ENCODE data around the gene LCAT.
A peak's percentile ranks its signal among the peaks of the same experiment; 100 is the strongest.
"Not testable (repeated sequence)": the region's sequence is repeated elsewhere in the genome, so short reads cannot be mapped to it uniquely, and the experiment has no call there.

LCAT gene

GRCh38 chr16:67946966-67947558 is 3.1 kb upstream of the LCAT start:
- no peak for DNase-seq

DNA sequence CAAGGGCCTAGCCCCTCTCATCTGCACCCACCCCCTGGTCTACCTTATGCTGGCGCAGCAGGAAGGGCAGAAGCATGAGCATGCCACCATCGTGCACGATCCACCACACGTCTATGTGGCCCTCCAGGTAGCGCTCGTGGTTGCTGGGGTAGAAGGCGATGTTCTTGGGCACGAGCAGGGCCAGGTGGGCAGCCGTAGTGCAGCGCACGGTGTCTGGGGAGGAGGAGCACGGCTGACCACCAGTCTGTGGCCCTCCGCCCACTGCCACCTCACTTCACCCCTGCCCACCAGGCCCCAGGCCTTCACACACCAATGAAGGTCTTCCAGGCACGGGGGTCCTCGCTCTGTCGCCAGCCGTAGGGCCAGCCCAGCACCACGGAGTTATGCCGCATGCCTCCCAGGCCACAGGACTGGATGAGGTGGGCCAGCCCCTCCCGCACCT is 2.2 kb upstream of the LCAT start:
- no peak for DNase-seq

DNA sequence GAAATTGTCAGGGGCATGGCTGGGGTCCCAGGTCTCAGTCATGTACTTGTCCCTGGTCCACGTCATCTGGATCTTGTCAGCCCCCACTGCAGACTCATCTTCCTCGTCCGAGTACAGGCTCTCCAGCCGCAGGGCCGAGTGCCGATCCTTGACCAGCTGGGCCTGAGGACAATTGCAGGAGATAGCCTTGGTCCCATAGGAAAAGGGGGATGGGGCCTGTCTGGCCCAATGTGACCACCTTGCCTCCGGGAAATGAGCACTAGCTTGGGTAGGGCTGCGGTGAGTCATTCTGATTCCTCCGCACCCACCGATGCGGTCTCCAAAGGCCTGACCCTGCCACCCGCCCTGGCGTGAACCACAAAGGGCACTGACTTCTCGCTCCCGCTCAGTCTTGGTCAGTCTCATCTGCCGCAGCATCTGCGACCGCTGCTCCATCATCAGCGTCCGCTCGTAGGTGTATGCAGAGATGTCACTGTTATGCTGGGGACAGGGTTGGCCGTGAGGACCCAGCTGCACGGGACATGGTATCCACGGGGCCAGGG is 1.5 kb upstream of the LCAT start:
- no peak for DNase-seq

GRCh38 chr16:67944690-67945391 is 921 bp upstream of the LCAT start:
- DNase-seq = no peak

DNA sequence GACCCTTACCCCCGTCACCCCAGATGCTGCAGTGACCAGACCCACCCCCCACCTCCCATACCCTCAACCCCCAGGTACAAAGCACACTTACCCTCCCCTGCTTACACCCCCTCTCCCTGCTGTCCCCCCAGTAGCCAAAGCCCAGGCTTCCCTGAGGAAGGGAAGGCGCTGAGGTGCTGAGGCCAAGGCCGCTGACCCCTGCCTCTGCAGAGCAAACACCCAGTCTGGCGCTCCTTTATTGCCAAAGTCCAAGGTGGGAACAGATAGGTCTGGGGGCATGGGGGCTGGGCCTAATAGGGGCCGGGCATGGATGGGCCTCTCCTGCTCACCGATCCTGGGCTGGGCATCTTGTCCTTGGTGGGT is 683 bp downstream of the LCAT start:
- no peak for DNase-seq

GRCh38 chr16:67942510-67943255 is 1.2 kb downstream of the LCAT start:
- DNase-seq = no peak

DNA sequence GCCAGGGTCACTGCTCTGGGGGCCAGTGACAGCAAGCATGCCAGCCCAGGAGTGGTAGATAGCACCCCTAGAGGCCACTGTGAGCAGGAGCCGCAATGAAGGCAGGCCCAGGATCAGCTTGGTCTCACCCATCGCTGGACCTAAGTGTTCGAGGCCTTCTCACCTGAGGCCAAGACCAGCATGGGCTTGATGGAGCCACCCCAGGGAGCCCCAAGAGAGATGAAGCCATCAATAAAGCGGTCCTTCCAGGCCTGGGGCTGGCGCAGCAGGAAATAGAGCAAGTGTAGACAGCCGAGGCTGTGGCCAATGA is 1.8 kb downstream of the LCAT start:
- peak; percentile 47 for DNase-seq

DNA sequence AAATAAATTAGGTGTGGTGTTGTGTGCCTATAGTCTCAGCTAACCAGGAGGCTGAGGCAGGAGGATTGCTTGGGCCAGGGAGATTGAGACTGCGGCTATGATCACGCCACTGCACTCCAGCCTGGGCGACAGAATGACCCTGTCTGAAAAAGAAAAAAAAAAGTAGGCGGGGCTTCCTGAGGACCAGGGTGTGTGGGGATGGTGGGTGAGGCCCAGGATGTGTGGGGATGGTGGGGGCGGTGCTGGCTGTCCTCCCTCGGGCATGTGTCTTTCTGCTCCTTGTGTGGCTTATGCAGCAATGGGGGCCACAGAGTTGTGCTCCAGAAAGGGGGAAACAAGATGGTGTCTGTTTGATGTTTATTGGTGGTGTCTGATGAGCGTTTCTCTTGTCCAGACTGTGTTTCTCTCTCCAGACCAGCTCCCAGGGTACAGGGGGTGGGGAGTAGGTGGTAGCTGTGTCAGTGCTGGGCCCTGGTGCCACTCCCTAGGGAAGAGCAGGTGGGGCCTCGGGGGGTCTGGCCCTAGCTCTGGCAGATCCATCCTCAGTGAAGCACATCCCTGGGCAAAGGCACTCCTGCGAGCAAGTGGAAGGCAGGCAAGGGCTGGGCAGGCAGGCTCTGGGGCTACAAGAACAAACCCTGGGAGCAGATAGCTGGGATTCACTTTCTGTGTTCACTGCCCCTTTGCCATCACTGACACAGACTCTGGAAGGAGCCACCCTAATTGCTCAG is 2.3 kb downstream of the LCAT start:
- DNase-seq = no peak

- DNase-seq = no peak
Observed at GRCh38 chr16:67940446-67941089, 3.4 kb downstream of the LCAT start.

DNA sequence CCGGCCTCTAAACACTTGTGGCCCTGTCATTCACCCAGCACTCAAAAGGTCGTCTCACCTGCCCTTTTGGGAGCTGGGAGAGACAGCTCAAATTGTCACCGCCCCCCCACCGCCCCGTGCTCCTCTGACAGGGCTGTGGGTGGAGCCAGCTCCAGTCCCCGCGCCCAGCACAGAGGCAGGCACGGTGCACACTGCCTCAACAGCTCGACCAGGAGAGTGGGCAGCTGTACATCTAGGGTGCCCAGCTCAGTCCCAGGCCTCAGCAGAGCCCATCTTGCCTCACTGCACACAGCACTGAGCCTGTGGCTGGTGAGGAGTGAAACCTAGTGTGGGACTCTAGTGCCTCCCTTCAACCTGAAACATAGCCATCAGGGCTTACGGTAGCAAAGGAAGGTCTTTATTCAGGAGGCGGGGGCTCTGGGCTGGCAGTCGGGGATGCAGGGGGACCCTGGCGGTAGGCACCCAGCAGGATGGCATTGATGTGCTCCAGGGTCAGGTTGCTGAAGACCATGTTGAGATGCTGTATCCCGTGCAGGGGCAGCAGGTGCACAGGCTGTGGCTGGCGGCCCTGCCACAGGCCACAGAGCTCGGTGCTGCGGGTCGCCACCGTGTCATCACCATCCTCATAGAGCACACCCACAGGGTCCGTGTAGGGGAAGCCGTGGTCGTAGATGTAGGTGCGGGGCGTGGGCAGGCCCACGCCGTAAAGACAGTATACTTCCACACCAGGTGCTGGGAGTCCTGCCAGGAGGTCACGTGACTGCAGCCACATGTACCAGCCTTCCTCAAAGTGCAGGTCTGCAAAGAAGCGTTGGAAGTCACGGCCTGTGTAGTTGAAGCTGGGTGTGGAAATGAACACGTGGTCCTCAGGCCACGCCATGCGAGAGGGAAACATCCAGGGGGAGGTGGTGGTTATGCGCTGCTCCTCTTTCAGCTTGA is 4.1 kb downstream of the LCAT start:
- DNase-seq = no peak

- DNase-seq = not testable (repeated sequence)
Observed at GRCh38 chr16:67937713-67938112, 6.2 kb downstream of the LCAT start.

DNA sequence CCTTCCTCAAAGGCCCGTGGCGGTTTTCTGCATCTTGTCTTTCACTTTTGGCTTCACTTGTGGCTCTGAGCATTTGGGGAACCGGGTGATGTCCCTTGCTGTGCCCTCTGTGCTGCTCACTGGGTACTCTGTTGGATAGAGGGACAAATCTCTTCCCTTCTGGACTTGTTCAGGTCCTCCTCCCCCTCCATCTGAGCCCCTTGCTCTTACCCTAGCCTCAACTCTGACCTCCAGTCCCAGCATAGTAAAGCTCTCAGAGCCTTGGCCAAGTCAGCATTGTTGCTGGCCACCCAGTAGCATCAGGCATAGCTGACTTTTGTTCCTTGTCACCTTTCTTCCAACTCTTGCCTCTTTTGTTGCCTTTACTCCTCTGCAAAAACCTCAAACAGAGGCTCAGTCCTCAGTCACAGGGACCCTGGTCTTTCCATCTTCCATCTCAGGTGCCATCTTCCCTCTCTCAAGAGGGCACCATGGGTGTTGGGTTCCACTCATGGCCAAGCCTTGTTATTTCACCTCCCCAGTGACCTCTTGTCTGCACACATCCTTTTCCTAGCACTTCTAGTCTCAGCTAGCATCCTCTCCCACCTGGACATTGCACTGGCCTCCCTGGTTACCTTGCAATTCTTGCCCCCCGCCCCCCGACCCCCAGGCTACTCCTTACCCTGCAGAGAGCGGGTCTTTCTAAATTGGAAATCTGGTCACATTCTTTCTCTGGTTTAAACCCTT is 6.9 kb downstream of the LCAT start:
- DNase-seq = peak; percentile 96

GRCh38 chr16:67936124-67936879 is 7.6 kb downstream of the LCAT start, which contains the start of gene PSMB10:
Gene PSMB10, minus strand, starts transcription at chr16:67936850. Its CDS starts 101 bp downstream, at chr16:67936749.
- DNase-seq = no peak

GRCh38 chr16:67935402-67936123 is 8.4 kb downstream of the LCAT start:
- DNase-seq = peak; percentile 91

DNA sequence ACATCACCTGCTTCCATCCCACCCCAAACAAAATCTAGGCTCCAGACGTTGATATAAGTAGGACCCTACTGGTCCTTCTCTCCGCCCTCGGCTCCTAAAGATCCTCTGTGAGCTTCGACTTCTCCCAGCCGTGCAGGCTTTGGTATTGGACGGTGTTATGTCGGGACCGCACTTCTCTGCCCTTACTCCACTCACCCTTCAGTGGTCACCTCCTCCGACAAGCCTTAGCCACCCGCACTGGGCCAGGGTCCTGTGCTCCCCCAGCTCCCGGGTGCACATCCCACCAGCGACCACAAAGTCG is 8.9 kb downstream of the LCAT start:
- DNase-seq = no peak

GRCh38 chr16:67934306-67935100 is 9.4 kb downstream of the LCAT start:
- DNase-seq = no peak

DNA sequence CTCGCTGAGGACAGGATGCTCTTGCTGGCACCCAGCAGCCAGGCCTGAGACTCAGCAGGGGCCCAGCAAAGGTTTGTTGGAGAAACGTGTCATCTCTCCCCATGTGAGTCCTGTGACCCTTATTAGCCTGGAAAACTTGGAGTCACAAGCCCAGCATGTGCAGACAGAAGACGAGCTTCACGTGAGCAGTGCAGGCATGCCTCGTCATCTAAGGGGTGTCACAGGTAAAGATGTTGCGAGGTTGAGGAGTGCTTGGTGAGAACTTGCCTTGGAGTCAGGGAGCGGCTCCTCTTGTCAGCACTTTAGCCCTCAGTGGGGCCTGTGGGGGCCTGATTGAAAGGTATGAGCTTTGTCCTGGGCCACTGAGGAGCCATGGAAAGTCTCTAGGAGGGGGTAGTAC is 10.1 kb downstream of the LCAT start:
- no peak for DNase-seq

DNA sequence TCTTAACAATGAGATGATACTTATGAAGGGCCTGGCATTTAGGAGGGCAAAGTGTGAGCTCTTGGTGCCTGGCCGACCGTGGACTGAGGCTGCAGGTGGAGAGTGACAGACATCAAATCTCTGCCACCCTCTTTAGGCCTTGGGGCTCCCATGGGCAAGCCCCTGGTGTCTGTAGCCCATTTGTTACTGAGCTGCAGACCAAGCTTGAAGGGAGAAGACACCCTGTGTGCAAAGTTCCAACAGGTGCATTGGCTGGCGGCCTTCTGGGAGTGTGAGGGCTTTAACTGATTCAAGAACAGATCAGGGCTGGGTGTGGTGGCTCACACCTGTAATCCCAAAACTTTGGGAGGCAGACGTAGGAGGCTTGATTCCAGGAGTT is 11.5 kb downstream of the LCAT start:
- DNase-seq = no peak
